ENCODE data around the gene ALKBH4. TPM values are rescaled to one million over a fixed set of nuclear protein-coding genes. Genes with fewer than 3 reads are reported as not detected.

Gene ALKBH4
- polyA plus RNA-seq, 2 of the 4 experiments (the other 2 are of a cell fraction), result 4.0 to 8.8 TPM

DNA sequence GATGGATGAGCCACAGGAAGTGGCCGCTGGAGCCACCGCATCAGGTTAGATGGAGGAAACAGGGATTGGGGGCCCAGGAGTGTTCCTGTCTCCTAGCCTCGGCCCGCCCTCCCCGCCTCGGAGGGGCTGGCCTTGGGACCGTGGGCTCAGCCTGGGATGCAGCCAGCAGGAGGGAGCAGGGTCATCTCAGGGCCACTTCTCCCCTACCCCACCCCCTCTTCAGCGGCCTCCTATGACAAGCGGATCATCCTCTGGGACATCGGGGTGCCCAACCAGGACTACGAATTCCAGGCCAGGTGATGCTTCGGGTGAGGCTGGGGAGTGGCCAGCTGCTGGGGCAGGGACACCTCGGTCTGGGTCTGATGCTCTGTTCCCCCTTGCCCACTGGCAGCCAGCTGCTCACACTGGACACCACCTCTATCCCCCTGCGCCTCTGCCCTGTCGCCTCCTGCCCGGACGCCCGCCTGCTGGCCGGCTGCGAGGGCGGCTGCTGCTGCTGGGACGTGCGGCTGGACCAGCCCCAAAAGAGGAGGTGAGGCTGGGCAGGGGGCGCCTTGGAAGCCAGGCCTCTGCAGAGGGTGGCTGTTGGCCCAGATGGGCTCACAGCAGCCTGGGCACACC, 4.8 kb upstream of the ALKBH4 start:
- FAIRE-seq, result no peak
- H3K27ac ChIP-seq, result no peak overlapping the region
- no peak for DNase-seq (ENCODE audit: low read depth in 1 of 2, low spot score in 1 of 2)
- H3K4me2 ChIP-seq, result no peak overlapping the region
- no peaks in the 10 kb centered on the region for H3K9me3 ChIP-seq
- WGBS (ENCODE audit: missing lambda C conversion rate), result 90% methylated on average over 14 of the region's 24 CpGs
- 0 out of 3 replicates have a peak, but pooled peaks cover 4% of the 10 kb centered on the region for H3K4me1 ChIP-seq
- no peak overlapping the region for H3K4me3 ChIP-seq
- no peak for TF ChIP-seq HMGXB4 (CRISPR knock-in tag; IDR thresholded peaks at IDR 0.05; ENCODE audit: borderline replicate concordance)
- TF ChIP-seq PHF8 (IDR thresholded peaks at IDR 0.05; ENCODE audit: borderline replicate concordance, low read depth), result no peak
- no peak for TF ChIP-seq MAFK (IDR thresholded peaks at IDR 0.05; ENCODE audit: partially characterized antibody)
- TF ChIP-seq CBX8 (IDR thresholded peaks at IDR 0.05), result no peak
- no peak for TF ChIP-seq FOSL2 (IDR thresholded peaks at IDR 0.05)
- no peak for TF ChIP-seq FOSL2 (CRISPR knock-in tag; IDR thresholded peaks at IDR 0.05)
- TF ChIP-seq HOXA7 (CRISPR knock-in tag; IDR thresholded peaks at IDR 0.05), result no peak
- TF ChIP-seq HEYL (CRISPR knock-in tag; IDR thresholded peaks at IDR 0.05), result no peak
- TF ChIP-seq, protein P1, sequence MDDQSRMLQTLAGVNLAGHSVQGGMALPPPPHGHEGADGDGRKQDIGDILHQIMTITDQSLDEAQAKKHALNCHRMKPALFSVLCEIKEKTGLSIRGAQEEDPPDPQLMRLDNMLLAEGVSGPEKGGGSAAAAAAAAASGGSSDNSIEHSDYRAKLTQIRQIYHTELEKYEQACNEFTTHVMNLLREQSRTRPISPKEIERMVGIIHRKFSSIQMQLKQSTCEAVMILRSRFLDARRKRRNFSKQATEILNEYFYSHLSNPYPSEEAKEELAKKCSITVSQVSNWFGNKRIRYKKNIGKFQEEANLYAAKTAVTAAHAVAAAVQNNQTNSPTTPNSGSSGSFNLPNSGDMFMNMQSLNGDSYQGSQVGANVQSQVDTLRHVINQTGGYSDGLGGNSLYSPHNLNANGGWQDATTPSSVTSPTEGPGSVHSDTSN (IDR thresholded peaks at IDR 0.05), result no peak
- TF ChIP-seq ZNF302 (CRISPR knock-in tag; IDR thresholded peaks at IDR 0.05), result no peak
- no peak for TF ChIP-seq CBX2 (IDR thresholded peaks at IDR 0.05; ENCODE audit: borderline replicate concordance, low read depth)
- TF ChIP-seq FOSB (CRISPR knock-in tag; IDR thresholded peaks at IDR 0.05), result no peak
- no peak for TF ChIP-seq ELK1 (IDR thresholded peaks at IDR 0.05; ENCODE audit: low read depth, low read length)
- TF ChIP-seq BCL3 (IDR thresholded peaks at IDR 0.05), result no peak
- no peak for TF ChIP-seq JUN (IDR thresholded peaks at IDR 0.05)
- no peak for TF ChIP-seq MAZ (IDR thresholded peaks at IDR 0.05; ENCODE audit: borderline replicate concordance, low read depth, low read length)
- TF ChIP-seq SMC3 (IDR thresholded peaks at IDR 0.05), result no peak
- TF ChIP-seq USF2 (IDR thresholded peaks at IDR 0.05), result no peak
- ChIA-PET CTCF (no interaction called here), POLR2A (no interaction called here)
- ATAC-seq, result no peak

- Histone ChIP-seq H3K9me3 (no peaks in the 10 kb centered on the region), H3K4me1 (peaks cover 7% of the 10 kb centered on the region; the same call in 2 of the 3 replicates), H3K4me3 (no peak overlapping the region), H3K4me2 (no peak overlapping the region), H3K27ac (no peak overlapping the region)
- POLR2A ChIA-PET, result no interaction called here
- CTCF ChIA-PET, result interaction anchor here (1.7 kb wide), 1 partner anchor 63 kb away, joined by 10 read pairs; no protein-coding TSS in a partner anchor
- FAIRE-seq (no peak), ATAC-seq (no peak), DNase-seq (ENCODE audit: low read depth in 1 of 2, low spot score in 1 of 2) (no peak)
- 89% methylated on average over 35 of the region's 40 CpGs for WGBS (ENCODE audit: missing lambda C conversion rate)
- TF ChIP-seq ESRRA (IDR thresholded peaks at IDR 0.05; ENCODE audit: borderline replicate concordance, low read length) (no peak), ZC3H11A (IDR thresholded peaks at IDR 0.05) (no peak), POLR2A (IDR thresholded peaks at IDR 0.05; ENCODE audit: low read length) (no peak), RFX5 (IDR thresholded peaks at IDR 0.05) (no peak), CTCF (IDR thresholded peaks at IDR 0.05) (no peak), CHD4 (IDR thresholded peaks at IDR 0.05; ENCODE audit: borderline replicate concordance) (no peak), BHLHE40 (IDR thresholded peaks at IDR 0.05; ENCODE audit: low read depth, low read length) (no peak)
- TF ChIP-seq, protein P2, sequence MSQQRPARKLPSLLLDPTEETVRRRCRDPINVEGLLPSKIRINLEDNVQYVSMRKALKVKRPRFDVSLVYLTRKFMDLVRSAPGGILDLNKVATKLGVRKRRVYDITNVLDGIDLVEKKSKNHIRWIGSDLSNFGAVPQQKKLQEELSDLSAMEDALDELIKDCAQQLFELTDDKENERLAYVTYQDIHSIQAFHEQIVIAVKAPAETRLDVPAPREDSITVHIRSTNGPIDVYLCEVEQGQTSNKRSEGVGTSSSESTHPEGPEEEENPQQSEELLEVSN (IDR thresholded peaks at IDR 0.05; ENCODE audit: borderline replicate concordance, low read depth), result no peak
These were observed 4.1 kb upstream of the ALKBH4 start for GRCh38 chr7:102468478-102469350.
